HEK293 (cell line): ENCODE data around the gene KRT15.

Source experiments
- IKZF3 ChIP-seq: fragments of 450-650 bp; IDR thresholded peaks from 2 replicates; pipeline ENCODE4 v1.5.0; 2018; ENCODE audit warnings: missing biosample characterization, mild to moderate bottlenecking, missing genetic modification characterization, moderate library complexity
- TRIM28 ChIP-seq: IDR thresholded peaks from 2 replicates; pipeline ENCODE4 v1.6.1; 2011; ENCODE audit warnings: low read length, control low read depth, borderline replicate concordance
- ZNF146 ChIP-seq: fragments of 450-650 bp; formaldehyde crosslinking; IDR thresholded peaks from 2 replicates; pipeline ENCODE4 v1.5.1; 2016; ENCODE audit warnings: missing biosample characterization, missing genetic modification characterization
- ZNF16 ChIP-seq: fragments of 450-650 bp; formaldehyde crosslinking; IDR thresholded peaks from 2 replicates; pipeline ENCODE4 v1.5.1; 2016; ENCODE audit warnings: low read depth, missing biosample characterization, missing genetic modification characterization
- ZNF202 ChIP-seq: fragments of 450-650 bp; formaldehyde crosslinking; IDR thresholded peaks from 2 replicates; pipeline ENCODE4 v1.5.1; 2016; ENCODE audit warnings: missing biosample characterization, missing genetic modification characterization, borderline replicate concordance
- ZNF214 ChIP-seq: fragments of 450-650 bp; formaldehyde crosslinking; IDR thresholded peaks from 2 replicates; pipeline ENCODE4 v1.5.1; 2017; ENCODE audit warnings: missing biosample characterization, mild to moderate bottlenecking, missing genetic modification characterization, borderline replicate concordance
- ZNF394 ChIP-seq: fragments of 450-650 bp; formaldehyde crosslinking; IDR thresholded peaks from 2 replicates; pipeline ENCODE4 v1.5.1; 2016; ENCODE audit warnings: missing biosample characterization, missing genetic modification characterization, mild to moderate bottlenecking, moderate library complexity, borderline replicate concordance
- ZNF596 ChIP-seq: fragments of 450-650 bp; IDR thresholded peaks from 2 replicates; pipeline ENCODE4 v1.5.0; 2018; ENCODE audit warnings: missing biosample characterization, mild to moderate bottlenecking, missing genetic modification characterization, moderate library complexity
- ZNF610 ChIP-seq: fragments of 450-650 bp; formaldehyde crosslinking; IDR thresholded peaks from 2 replicates; pipeline ENCODE4 v1.5.1; 2016; ENCODE audit warnings: missing biosample characterization, missing genetic modification characterization, borderline replicate concordance
- ZNF707 ChIP-seq: fragments of 450-650 bp; formaldehyde crosslinking; IDR thresholded peaks from 2 replicates; pipeline ENCODE4 v1.5.1; 2016; ENCODE audit warnings: missing biosample characterization, missing genetic modification characterization
- ZNF747 ChIP-seq: fragments of 450-650 bp; formaldehyde crosslinking; IDR thresholded peaks from 2 replicates; pipeline ENCODE4 v1.5.1; 2016; ENCODE audit warnings: missing biosample characterization, missing genetic modification characterization
- ZNF76 ChIP-seq: fragments of 450-650 bp; formaldehyde crosslinking; IDR thresholded peaks from 2 replicates; pipeline ENCODE4; 2016; ENCODE audit warnings: low read depth, missing biosample characterization, missing genetic modification characterization, borderline replicate concordance
- ZNF768 ChIP-seq: fragments of 450-650 bp; formaldehyde crosslinking; IDR thresholded peaks from 2 replicates; pipeline ENCODE4 v1.5.1; 2018; ENCODE audit warnings: missing biosample characterization, mild to moderate bottlenecking, missing genetic modification characterization
- ZNF792 ChIP-seq: fragments of 450-650 bp; formaldehyde crosslinking; IDR thresholded peaks from 2 replicates; pipeline ENCODE4 v1.5.1; 2016; ENCODE audit warnings: missing biosample characterization, missing genetic modification characterization
- ZSCAN16 ChIP-seq: fragments of 450-650 bp; formaldehyde crosslinking; IDR thresholded peaks from 2 replicates; pipeline ENCODE4 v1.5.1; 2016; ENCODE audit warnings: missing biosample characterization, missing genetic modification characterization
- TF ChIP-seq, protein P1 (sequence below): fragments of 450-650 bp; formaldehyde crosslinking; IDR thresholded peaks from 2 replicates; pipeline ENCODE4 v1.5.1; 2016; ENCODE audit warnings: missing biosample characterization, missing genetic modification characterization
- TF ChIP-seq, protein P2 (sequence below): fragments of 450-650 bp; formaldehyde crosslinking; IDR thresholded peaks from 2 replicates; pipeline ENCODE4 v1.5.1; 2016; ENCODE audit warnings: missing biosample characterization, missing genetic modification characterization
- TF ChIP-seq, protein P3 (sequence below): fragments of 450-650 bp; formaldehyde crosslinking; IDR thresholded peaks from 2 replicates; pipeline ENCODE4 v1.5.1; 2016; ENCODE audit warnings: missing biosample characterization, missing genetic modification characterization
- TF ChIP-seq, protein P4 (sequence below): fragments of 450-650 bp; formaldehyde crosslinking; IDR thresholded peaks from 2 replicates; pipeline ENCODE4 v1.5.1; 2016; ENCODE audit warnings: missing biosample characterization, missing genetic modification characterization
- TF ChIP-seq, protein P5 (sequence below): fragments of 450-650 bp; formaldehyde crosslinking; IDR thresholded peaks from 2 replicates; pipeline ENCODE4 v1.5.1; 2017; ENCODE audit warnings: missing biosample characterization, missing genetic modification characterization
- TF ChIP-seq, protein P6 (sequence below): fragments of 450-650 bp; formaldehyde crosslinking; IDR thresholded peaks from 2 replicates; pipeline ENCODE4 v1.5.1; 2017; ENCODE audit warnings: missing biosample characterization, missing genetic modification characterization
- TF ChIP-seq, protein P7 (sequence below): fragments of 450-650 bp; formaldehyde crosslinking; IDR thresholded peaks from 2 replicates; pipeline ENCODE4 v1.5.1; 2016; ENCODE audit warnings: missing biosample characterization, missing genetic modification characterization, borderline replicate concordance
- TF ChIP-seq, protein P8 (sequence below): fragments of 450-650 bp; formaldehyde crosslinking; IDR thresholded peaks from 2 replicates; pipeline ENCODE4 v1.5.1; 2017; ENCODE audit warnings: missing biosample characterization, missing genetic modification characterization

KRT15 gene

DNA sequence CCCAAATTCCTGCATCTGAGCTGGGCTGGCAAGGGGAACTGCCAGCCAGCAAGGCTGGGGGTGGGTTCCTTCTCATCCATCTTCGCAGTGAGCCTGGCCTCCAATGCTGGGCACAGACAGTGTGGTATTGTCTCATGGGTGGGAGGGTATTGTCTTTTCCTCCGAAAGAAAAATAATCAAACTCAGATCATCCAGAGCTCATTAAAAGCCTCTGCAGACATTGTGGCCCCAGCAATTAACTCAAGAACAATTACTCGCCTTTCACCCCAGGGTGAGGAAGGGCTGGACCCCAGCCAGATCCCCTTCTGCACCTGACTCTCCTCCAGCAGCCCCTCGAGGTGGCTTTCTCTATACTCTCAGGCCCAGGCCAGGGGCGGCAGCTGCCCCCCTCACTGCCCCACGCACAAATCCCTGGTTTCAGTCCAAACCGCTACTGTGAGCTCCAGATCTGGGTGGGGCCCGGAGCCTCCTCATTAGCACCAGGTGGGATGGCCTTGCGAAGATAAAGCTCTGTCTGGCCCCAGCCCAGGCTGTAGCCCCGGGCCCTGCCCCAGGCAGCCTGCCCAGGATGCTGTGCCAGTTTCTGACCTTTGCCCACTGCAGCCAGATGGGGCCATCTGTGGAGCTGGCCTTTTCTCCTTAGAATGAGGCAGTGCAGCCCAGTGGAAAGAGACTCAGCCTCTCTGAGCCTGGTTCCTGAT lies 2.3 kb upstream of the KRT15 start (continued):
- TF ChIP-seq, protein P1, sequence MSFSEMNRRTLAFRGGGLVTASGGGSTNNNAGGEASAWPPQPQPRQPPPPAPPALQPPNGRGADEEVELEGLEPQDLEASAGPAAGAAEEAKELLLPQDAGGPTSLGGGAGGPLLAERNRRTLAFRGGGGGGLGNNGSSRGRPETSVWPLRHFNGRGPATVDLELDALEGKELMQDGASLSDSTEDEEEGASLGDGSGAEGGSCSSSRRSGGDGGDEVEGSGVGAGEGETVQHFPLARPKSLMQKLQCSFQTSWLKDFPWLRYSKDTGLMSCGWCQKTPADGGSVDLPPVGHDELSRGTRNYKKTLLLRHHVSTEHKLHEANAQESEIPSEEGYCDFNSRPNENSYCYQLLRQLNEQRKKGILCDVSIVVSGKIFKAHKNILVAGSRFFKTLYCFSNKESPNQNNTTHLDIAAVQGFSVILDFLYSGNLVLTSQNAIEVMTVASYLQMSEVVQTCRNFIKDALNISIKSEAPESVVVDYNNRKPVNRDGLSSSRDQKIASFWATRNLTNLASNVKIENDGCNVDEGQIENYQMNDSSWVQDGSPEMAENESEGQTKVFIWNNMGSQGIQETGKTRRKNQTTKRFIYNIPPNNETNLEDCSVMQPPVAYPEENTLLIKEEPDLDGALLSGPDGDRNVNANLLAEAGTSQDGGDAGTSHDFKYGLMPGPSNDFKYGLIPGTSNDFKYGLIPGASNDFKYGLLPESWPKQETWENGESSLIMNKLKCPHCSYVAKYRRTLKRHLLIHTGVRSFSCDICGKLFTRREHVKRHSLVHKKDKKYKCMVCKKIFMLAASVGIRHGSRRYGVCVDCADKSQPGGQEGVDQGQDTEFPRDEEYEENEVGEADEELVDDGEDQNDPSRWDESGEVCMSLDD: no peak
- TF ChIP-seq ZNF16 (tag by site-specific recombination): no peak
- TF ChIP-seq ZNF76 (tag by site-specific recombination): no peak
- no peak for TF ChIP-seq ZNF214 (tag by site-specific recombination)
- no peak for TF ChIP-seq ZNF792 (tag by site-specific recombination)
- TF ChIP-seq ZNF768: no peak
- no peak for TF ChIP-seq TRIM28
- no peak for TF ChIP-seq ZNF707 (tag by site-specific recombination)
- TF ChIP-seq ZNF394: no peak
- TF ChIP-seq ZNF146 (tag by site-specific recombination): no peak
- TF ChIP-seq, protein P2, sequence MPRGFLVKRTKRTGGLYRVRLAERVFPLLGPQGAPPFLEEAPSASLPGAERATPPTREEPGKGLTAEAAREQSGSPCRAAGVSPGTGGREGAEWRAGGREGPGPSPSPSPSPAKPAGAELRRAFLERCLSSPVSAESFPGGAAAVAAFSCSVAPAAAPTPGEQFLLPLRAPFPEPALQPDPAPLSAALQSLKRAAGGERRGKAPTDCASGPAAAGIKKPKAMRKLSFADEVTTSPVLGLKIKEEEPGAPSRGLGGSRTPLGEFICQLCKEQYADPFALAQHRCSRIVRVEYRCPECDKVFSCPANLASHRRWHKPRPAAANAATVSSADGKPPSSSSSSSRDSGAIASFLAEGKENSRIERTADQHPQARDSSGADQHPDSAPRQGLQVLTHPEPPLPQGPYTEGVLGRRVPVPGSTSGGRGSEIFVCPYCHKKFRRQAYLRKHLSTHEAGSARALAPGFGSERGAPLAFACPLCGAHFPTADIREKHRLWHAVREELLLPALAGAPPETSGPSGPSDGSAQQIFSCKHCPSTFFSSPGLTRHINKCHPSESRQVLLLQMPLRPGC (tag by site-specific recombination): no peak
- TF ChIP-seq, protein P3, sequence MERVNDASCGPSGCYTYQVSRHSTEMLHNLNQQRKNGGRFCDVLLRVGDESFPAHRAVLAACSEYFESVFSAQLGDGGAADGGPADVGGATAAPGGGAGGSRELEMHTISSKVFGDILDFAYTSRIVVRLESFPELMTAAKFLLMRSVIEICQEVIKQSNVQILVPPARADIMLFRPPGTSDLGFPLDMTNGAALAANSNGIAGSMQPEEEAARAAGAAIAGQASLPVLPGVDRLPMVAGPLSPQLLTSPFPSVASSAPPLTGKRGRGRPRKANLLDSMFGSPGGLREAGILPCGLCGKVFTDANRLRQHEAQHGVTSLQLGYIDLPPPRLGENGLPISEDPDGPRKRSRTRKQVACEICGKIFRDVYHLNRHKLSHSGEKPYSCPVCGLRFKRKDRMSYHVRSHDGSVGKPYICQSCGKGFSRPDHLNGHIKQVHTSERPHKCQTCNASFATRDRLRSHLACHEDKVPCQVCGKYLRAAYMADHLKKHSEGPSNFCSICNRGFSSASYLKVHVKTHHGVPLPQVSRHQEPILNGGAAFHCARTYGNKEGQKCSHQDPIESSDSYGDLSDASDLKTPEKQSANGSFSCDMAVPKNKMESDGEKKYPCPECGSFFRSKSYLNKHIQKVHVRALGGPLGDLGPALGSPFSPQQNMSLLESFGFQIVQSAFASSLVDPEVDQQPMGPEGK (tag by site-specific recombination): peak; percentile 57
- TF ChIP-seq, protein P4, sequence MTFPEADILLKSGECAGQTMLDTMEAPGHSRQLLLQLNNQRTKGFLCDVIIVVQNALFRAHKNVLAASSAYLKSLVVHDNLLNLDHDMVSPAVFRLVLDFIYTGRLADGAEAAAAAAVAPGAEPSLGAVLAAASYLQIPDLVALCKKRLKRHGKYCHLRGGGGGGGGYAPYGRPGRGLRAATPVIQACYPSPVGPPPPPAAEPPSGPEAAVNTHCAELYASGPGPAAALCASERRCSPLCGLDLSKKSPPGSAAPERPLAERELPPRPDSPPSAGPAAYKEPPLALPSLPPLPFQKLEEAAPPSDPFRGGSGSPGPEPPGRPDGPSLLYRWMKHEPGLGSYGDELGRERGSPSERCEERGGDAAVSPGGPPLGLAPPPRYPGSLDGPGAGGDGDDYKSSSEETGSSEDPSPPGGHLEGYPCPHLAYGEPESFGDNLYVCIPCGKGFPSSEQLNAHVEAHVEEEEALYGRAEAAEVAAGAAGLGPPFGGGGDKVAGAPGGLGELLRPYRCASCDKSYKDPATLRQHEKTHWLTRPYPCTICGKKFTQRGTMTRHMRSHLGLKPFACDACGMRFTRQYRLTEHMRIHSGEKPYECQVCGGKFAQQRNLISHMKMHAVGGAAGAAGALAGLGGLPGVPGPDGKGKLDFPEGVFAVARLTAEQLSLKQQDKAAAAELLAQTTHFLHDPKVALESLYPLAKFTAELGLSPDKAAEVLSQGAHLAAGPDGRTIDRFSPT (tag by site-specific recombination): peak; percentile 90
- TF ChIP-seq, protein P5, sequence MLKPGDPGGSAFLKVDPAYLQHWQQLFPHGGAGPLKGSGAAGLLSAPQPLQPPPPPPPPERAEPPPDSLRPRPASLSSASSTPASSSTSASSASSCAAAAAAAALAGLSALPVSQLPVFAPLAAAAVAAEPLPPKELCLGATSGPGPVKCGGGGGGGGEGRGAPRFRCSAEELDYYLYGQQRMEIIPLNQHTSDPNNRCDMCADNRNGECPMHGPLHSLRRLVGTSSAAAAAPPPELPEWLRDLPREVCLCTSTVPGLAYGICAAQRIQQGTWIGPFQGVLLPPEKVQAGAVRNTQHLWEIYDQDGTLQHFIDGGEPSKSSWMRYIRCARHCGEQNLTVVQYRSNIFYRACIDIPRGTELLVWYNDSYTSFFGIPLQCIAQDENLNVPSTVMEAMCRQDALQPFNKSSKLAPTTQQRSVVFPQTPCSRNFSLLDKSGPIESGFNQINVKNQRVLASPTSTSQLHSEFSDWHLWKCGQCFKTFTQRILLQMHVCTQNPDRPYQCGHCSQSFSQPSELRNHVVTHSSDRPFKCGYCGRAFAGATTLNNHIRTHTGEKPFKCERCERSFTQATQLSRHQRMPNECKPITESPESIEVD (tag by site-specific recombination): 0 out of 2 replicates have a peak, but pooled peaks have one; percentile 35
- TF ChIP-seq ZNF610 (tag by site-specific recombination): no peak
- TF ChIP-seq ZSCAN16 (tag by site-specific recombination): no peak
- TF ChIP-seq, protein P6, sequence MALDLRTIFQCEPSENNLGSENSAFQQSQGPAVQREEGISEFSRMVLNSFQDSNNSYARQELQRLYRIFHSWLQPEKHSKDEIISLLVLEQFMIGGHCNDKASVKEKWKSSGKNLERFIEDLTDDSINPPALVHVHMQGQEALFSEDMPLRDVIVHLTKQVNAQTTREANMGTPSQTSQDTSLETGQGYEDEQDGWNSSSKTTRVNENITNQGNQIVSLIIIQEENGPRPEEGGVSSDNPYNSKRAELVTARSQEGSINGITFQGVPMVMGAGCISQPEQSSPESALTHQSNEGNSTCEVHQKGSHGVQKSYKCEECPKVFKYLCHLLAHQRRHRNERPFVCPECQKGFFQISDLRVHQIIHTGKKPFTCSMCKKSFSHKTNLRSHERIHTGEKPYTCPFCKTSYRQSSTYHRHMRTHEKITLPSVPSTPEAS (tag by site-specific recombination): no peak
- TF ChIP-seq ZNF596: no peak
- no peak for TF ChIP-seq ZNF747 (tag by site-specific recombination)
- TF ChIP-seq, protein P7, sequence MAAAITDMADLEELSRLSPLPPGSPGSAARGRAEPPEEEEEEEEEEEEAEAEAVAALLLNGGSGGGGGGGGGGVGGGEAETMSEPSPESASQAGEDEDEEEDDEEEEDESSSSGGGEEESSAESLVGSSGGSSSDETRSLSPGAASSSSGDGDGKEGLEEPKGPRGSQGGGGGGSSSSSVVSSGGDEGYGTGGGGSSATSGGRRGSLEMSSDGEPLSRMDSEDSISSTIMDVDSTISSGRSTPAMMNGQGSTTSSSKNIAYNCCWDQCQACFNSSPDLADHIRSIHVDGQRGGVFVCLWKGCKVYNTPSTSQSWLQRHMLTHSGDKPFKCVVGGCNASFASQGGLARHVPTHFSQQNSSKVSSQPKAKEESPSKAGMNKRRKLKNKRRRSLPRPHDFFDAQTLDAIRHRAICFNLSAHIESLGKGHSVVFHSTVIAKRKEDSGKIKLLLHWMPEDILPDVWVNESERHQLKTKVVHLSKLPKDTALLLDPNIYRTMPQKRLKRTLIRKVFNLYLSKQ (tag by site-specific recombination): no peak
- TF ChIP-seq IKZF3: no peak
- no peak for TF ChIP-seq ZNF202 (tag by site-specific recombination)
- TF ChIP-seq, protein P8, sequence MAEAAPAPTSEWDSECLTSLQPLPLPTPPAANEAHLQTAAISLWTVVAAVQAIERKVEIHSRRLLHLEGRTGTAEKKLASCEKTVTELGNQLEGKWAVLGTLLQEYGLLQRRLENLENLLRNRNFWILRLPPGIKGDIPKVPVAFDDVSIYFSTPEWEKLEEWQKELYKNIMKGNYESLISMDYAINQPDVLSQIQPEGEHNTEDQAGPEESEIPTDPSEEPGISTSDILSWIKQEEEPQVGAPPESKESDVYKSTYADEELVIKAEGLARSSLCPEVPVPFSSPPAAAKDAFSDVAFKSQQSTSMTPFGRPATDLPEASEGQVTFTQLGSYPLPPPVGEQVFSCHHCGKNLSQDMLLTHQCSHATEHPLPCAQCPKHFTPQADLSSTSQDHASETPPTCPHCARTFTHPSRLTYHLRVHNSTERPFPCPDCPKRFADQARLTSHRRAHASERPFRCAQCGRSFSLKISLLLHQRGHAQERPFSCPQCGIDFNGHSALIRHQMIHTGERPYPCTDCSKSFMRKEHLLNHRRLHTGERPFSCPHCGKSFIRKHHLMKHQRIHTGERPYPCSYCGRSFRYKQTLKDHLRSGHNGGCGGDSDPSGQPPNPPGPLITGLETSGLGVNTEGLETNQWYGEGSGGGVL (tag by site-specific recombination): no peak
